Uterus (tissue), 4 donors: ENCODE results near the gene PRSS36. TPM values are rescaled to one million over a fixed set of nuclear protein-coding genes. Genes with fewer than 3 reads are reported as not detected.
"Not testable (repeated sequence)": the region's sequence is repeated elsewhere in the genome, so short reads cannot be mapped to it uniquely, and the experiment has no call there.

ENCODE experiments used
- DNase-seq, 2 donors: peaks; one replicate each; pipeline ENCODE4 v3.0.0-alpha.2; 2019 to 2020
- H3K27ac ChIP-seq, 2 donors: fragments of 200-600 bp; sonication (generic); 1 replicate in 1 of 2; 2 replicates in 1 of 2; pipeline ENCODE4 v1.5.1; 2016 to 2018
- H3K27me3 ChIP-seq, 2 donors: fragments of 200-600 bp; sonication (generic); one replicate each; pipeline ENCODE4 v1.5.1; 2018 to 2019; ENCODE audit warnings: control low read depth in 1 of 2
- H3K36me3 ChIP-seq, 2 donors: fragments of 200-600 bp; sonication (generic); one replicate each; pipeline ENCODE4 v1.5.1; 2019; ENCODE audit warnings: control low read depth in 1 of 2
- H3K4me1 ChIP-seq, 2 donors: fragments of 200-600 bp; sonication (generic); one replicate each; pipeline ENCODE4 v1.5.1; 2018 to 2019; ENCODE audit warnings: control low read depth in 1 of 2
- H3K4me3 ChIP-seq, 2 donors: fragments of 200-600 bp; sonication (generic); 1 replicate in 1 of 2; 2 replicates in 1 of 2; pipeline ENCODE4 v1.5.1; 2018 to 2019; ENCODE audit warnings: mild to moderate bottlenecking in 1 of 2
- H3K9me3 ChIP-seq, 2 donors: fragments of 200-600 bp; sonication (generic); one replicate each; pipeline ENCODE4 v1.5.1; 2019; ENCODE audit warnings: control low read depth in 1 of 2
- CTCF ChIP-seq, 4 experiments: fragments of 200-600 bp in 2 of 4; fragments of 450-650 bp in 2 of 4; sonication (generic) in 2 of 4; IDR thresholded peaks; one replicate each; pipeline ENCODE4 v1.5.1; 2016 to 2019; ENCODE audit warnings: antibody characterized with exemption in 4 of 4, mild to moderate bottlenecking in 2 of 4, moderate library complexity in 1 of 4
- POLR2A ChIP-seq, 2 donors: fragments of 450-650 bp; IDR thresholded peaks; one replicate each; pipeline ENCODE4 v1.6.1; 2016; ENCODE audit warnings: antibody characterized with exemption in 2 of 2, mild to moderate bottlenecking in 1 of 2, moderate library complexity in 1 of 2
- intact Hi-C: fragments of 100-400 bp; cut with DNase I; formaldehyde crosslinking; loops from one replicate; pipeline ENCODE4 v1.15.1; 2023; ENCODE audit warnings: low total_unique reads
- total RNA-seq, 4 donors: library from RNA; depleted of rRNA in 3 of 4; stranded (reverse); fragments of >200 nt in 3 of 4; gene quantifications; one replicate each; pipeline versions ENCODE4 v1.1.0 to v1.2.4, GENCODE V29; 2014 to 2023
- donor health status: DM: yes; HTN: yes; CAD: no.

Gene PRSS36
- total RNA-seq, 4 donors from 2014 or later, result 0.48 to 0.76 TPM; not detected in 2

- peaks cover 0 to 6% of the 10 kb centered on the region in 2 donors for H3K27me3 ChIP-seq
- H3K27ac ChIP-seq, result no peak overlapping the region
- DNase-seq, result no peak
- no peak for TF ChIP-seq POLR2A (IDR thresholded peaks at IDR 0.05)
- no peak overlapping the region for H3K4me3 ChIP-seq
- intact Hi-C loops, result no loop called here
- no peaks in the 10 kb centered on the region for H3K4me1 ChIP-seq
- H3K9me3 ChIP-seq, result no peaks in the 10 kb centered on the region
- no peaks in the 10 kb centered on the region for H3K36me3 ChIP-seq
Measured at GRCh38 chr16:31149332-31149731, 534 bp downstream of the PRSS36 start.

- Histone ChIP-seq H3K4me3 (no peak overlapping the region), H3K4me1 (no peaks in the 10 kb centered on the region), H3K9me3 (no peaks in the 10 kb centered on the region), H3K27ac (no peak overlapping the region), H3K27me3 (peaks cover 0 to 6% of the 10 kb centered on the region in 2 donors), H3K36me3 (no peaks in the 10 kb centered on the region)
- intact Hi-C loops, result no loop called here
- DNase-seq, result no peak
- no peak for TF ChIP-seq CTCF (IDR thresholded peaks at IDR 0.05)
- TF ChIP-seq POLR2A (IDR thresholded peaks at IDR 0.05), result no peak
Measured at GRCh38 chr16:31148896-31149295, 970 bp downstream of the PRSS36 start.

- H3K36me3 ChIP-seq, result no peaks in the 10 kb centered on the region
- TF ChIP-seq CTCF (IDR thresholded peaks at IDR 0.05) (no peak), POLR2A (IDR thresholded peaks at IDR 0.05) (no peak)
- no peak for DNase-seq
- no peak overlapping the region for H3K4me3 ChIP-seq
- intact Hi-C loops, result no loop called here
- peaks cover 0 to 6% of the 10 kb centered on the region in 2 donors for H3K27me3 ChIP-seq
- H3K27ac ChIP-seq, result no peak overlapping the region
- no peaks in the 10 kb centered on the region for H3K4me1 ChIP-seq
- no peaks in the 10 kb centered on the region for H3K9me3 ChIP-seq
Measured at GRCh38 chr16:31148281-31148728, 1.6 kb downstream of the PRSS36 start.

- no peak overlapping the region for H3K27ac ChIP-seq
- no peaks in the 10 kb centered on the region for H3K36me3 ChIP-seq
- H3K4me1 ChIP-seq, result no peaks in the 10 kb centered on the region
- no peak for TF ChIP-seq POLR2A (IDR thresholded peaks at IDR 0.05)
- no peak for TF ChIP-seq CTCF (IDR thresholded peaks at IDR 0.05)
- intact Hi-C loops, result no loop called here
- H3K9me3 ChIP-seq, result no peaks in the 10 kb centered on the region
- peaks cover 0 to 6% of the 10 kb centered on the region in 2 donors for H3K27me3 ChIP-seq
- no peak overlapping the region for H3K4me3 ChIP-seq
- no peak for DNase-seq
Measured at GRCh38 chr16:31147574-31147973, 2.3 kb downstream of the PRSS36 start.

GRCh38 chr16:31145398-31145990 is 4.4 kb downstream of the PRSS36 start:
- no peak for DNase-seq
- Histone ChIP-seq H3K4me3 (no peak overlapping the region), H3K4me1 (peaks cover 0 to 5% of the 10 kb centered on the region in 2 donors), H3K9me3 (no peaks in the 10 kb centered on the region), H3K36me3 (no peaks in the 10 kb centered on the region), H3K27ac (no peak overlapping the region), H3K27me3 (peaks cover 0 to 6% of the 10 kb centered on the region in 2 donors)
- TF ChIP-seq CTCF (IDR thresholded peaks at IDR 0.05), result no peak
- no peak for TF ChIP-seq POLR2A (IDR thresholded peaks at IDR 0.05)
- intact Hi-C loops, result no loop called here

- H3K36me3 ChIP-seq, H3K4me1 ChIP-seq, intact Hi-C loops, DNase-seq, H3K9me3 ChIP-seq, H3K27ac ChIP-seq, H3K4me3 ChIP-seq, H3K27me3 ChIP-seq: not testable (repeated sequence)
Measured at GRCh38 chr16:31144418-31144817, 5.4 kb downstream of the PRSS36 start.
